ENCODE measurements around the gene RPGR.

The RPGR gene

GRCh38 chrX:38351346-38351745 is 24.0 kb upstream of the RPGR start:
- in situ Hi-C loops (cut with HindIII; ENCODE audit: low sequenced_read_pairs): no loop called here
- no peak for TF ChIP-seq CTCF (IDR thresholded peaks at IDR 0.05; ENCODE audit: low read depth, low read length, missing control alignments)
- no peak overlapping the region for H3K4me3 ChIP-seq (ENCODE audit: low read depth, low read length)
- DNase-seq (ENCODE audit: low read depth): no peak

- no peak overlapping the region for H3K4me3 ChIP-seq (ENCODE audit: low read depth, low read length)
- DNase-seq (ENCODE audit: low read depth): peak; percentile 5
- TF ChIP-seq CTCF (IDR thresholded peaks at IDR 0.05; ENCODE audit: low read depth, low read length, missing control alignments): no peak
- in situ Hi-C loops (cut with HindIII; ENCODE audit: low sequenced_read_pairs): no loop called here
Measured at GRCh38 chrX:38347136-38347535, 19.8 kb upstream of the RPGR start.

GRCh38 chrX:38346150-38346549 is 18.8 kb upstream of the RPGR start:
- no peak overlapping the region for H3K4me3 ChIP-seq (ENCODE audit: low read depth, low read length)
- no peak for TF ChIP-seq CTCF (IDR thresholded peaks at IDR 0.05; ENCODE audit: low read depth, low read length, missing control alignments)
- in situ Hi-C loops (cut with HindIII; ENCODE audit: low sequenced_read_pairs): no loop called here
- DNase-seq (ENCODE audit: low read depth): no peak

- in situ Hi-C loops (cut with HindIII; ENCODE audit: low sequenced_read_pairs): no loop called here
- no peak overlapping the region for H3K4me3 ChIP-seq (ENCODE audit: low read depth, low read length)
- TF ChIP-seq CTCF (IDR thresholded peaks at IDR 0.05; ENCODE audit: low read depth, low read length, missing control alignments): no peak
- no peak for DNase-seq (ENCODE audit: low read depth)
Measured at GRCh38 chrX:38342853-38343778, 15.8 kb upstream of the RPGR start.

- DNase-seq (ENCODE audit: low read depth): no peak
- TF ChIP-seq CTCF (IDR thresholded peaks at IDR 0.05; ENCODE audit: low read depth, low read length, missing control alignments): no peak
- in situ Hi-C loops (cut with HindIII; ENCODE audit: low sequenced_read_pairs): no loop called here
- H3K4me3 ChIP-seq (ENCODE audit: low read depth, low read length): no peak overlapping the region
Measured at GRCh38 chrX:38341442-38341841, 14.1 kb upstream of the RPGR start.

- in situ Hi-C loops (cut with HindIII; ENCODE audit: low sequenced_read_pairs): no loop called here
- no peak for TF ChIP-seq CTCF (IDR thresholded peaks at IDR 0.05; ENCODE audit: low read depth, low read length, missing control alignments)
- no peak overlapping the region for H3K4me3 ChIP-seq (ENCODE audit: low read depth, low read length)
- DNase-seq (ENCODE audit: low read depth): no peak
Measured at GRCh38 chrX:38336538-38337240, 9.4 kb upstream of the RPGR start.

All from astrocyte of the cerebellum (primary cell).